SK-N-MC (cell line): ENCODE data around the gene TLCD3A.

ENCODE experiments used
- EZH2 ChIP-seq: fragments of 200-600 bp; sonication (generic); IDR thresholded peaks from one replicate; pipeline ENCODE4 v1.6.1; 2017; ENCODE audit warnings: antibody characterized with exemption
- FOXP2 ChIP-seq: optimal IDR thresholded peaks from 2 replicates; pipeline ENCODE3; 2011; ENCODE audit warnings: mild to moderate bottlenecking, moderate library complexity; ENCODE audit not compliant: insufficient read depth; ENCODE audit errors: extremely low read length, control extremely low read depth
- POLR2AphosphoS5 ChIP-seq: IDR thresholded peaks from 2 replicates; pipeline ENCODE4 v1.6.1; 2012; ENCODE audit warnings: mild to moderate bottlenecking, low read depth, low read length, borderline replicate concordance

DNA sequence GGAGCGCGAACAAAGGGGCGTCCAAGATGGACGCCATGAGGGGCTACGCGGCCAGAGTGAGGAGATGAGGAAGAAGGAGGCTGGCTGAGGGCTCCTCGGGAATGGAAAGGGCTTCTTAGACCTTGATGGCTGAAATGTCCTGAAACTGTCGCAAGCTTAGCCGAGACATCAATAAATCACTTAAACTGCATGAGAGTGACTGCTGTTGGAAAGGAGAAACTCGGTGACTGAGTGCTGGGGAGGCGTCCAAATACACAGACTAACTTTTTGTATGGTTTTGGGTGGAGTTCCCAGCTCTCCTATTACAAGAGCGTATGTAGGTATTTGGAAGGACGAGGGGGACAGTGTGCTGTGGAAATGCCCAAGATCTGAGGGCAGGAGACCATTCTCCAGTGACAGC is 21.0 kb downstream of the TLCD3A start:
- no peak for TF ChIP-seq POLR2AphosphoS5
- no peak for TF ChIP-seq EZH2
- TF ChIP-seq FOXP2: no peak
